NCI-H1694 treated with DMSO at 0.1 percent for 48 hours (cell line): ENCODE data around the gene TMC3.
"Not testable (repeated sequence)": the region's sequence is repeated elsewhere in the genome, so short reads cannot be mapped to it uniquely, and the experiment has no call there.

Experiments
- DNase-seq: peaks from one replicate; lab custom pipeline; 2025; lab: John Stamatoyannopoulos, UW

TMC3 gene

GRCh38 chr15:81373775-81374395, at the start of gene TMC3:
TSS of gene TMC3 (minus strand) at chr15:81374213. CDS start at chr15:81374077, 136 bp downstream.
- DNase-seq, result no peak

- DNase-seq, result no peak
Observed at GRCh38 chr15:81421461-81421860, 47.4 kb upstream of the TMC3 start.

GRCh38 chr15:81419332-81419943, 45.4 kb upstream of the TMC3 start:
- no peak for DNase-seq

- DNase-seq, result no peak
Observed at GRCh38 chr15:81418891-81419290, 44.9 kb upstream of the TMC3 start.

DNA sequence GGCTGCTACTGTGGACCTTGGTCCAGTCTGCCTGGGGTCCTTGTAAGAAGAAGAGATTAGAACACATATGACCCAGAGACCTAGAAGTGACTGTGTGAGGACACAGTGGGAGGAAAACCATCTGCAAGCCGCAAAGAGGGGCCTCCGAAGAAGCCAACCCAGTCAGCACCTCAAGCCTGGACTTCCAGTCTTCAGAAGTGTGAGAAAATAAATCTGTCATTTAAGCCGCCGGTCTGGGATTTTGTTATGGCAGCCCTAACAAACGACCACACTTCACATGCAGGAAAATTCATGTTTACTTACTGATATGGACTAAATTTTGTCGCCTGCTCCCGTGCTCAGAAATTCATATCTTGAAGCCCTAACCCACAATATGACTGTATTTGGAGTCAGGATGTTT, 44.4 kb upstream of the TMC3 start:
- DNase-seq, result no peak

DNA sequence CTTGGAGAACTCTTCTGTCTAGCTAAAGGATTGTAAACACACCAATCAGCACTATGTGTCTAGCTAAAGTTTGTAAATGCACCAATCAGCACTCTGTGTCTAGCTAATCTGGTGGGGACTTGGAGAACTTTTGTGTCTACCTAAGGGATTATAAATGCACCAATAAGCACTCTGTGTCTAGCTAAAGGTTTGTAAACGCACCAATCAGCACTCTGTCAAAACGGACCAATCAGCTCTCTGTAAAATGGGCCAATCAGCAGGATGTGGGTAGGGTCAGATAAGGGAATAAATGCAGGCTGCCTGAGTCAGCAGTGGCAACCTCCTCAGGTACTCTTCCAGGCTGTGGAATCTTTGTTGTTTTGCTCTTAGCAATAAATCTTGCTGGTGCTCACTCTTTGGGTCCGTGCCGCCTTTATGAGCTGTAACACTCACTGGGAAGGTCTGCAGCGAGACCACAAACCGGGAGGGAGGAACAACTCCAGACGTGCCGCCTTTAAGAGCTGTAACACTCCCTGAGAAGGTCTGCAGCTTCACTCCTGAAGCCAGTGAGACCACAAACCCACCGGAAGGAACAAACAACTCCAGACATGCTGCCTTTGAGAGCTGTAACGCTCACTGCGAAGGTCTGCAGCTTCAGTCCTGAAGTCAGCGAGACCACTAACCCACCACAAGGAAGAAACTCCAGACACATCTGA, 40.4 kb upstream of the TMC3 start:
- not testable (repeated sequence) for DNase-seq

- DNase-seq, result no peak
Observed at GRCh38 chr15:81413851-81414250, 39.8 kb upstream of the TMC3 start.

DNA sequence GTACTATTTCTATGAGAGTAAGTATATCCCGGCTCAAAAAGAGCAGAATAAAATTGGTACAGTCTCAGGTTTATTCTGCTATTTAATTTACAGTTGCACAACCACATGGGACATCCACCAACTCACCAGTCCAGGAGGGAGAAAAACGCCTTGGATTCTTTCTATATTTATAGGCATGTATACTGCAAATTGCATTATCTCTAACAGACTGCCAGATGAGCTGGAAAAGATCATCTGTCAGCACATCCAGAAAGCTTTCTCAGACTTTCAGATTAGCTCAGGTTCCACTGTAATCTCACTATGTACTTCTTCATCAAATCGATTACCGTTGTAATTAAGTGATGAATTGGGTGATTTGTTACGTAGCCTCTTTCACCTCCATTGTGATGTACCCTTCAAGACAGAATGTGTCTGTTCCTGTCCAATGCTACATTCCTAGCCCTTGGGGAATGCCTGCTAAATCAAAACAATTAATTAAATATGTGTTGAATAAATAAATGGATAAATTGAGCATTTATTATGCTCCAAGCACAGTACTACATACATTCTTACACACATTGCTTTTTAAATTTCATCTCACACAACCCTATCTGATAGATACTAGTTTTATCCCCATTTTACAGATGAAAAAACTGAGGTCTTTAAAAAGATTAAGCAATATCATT, 38.1 kb upstream of the TMC3 start:
- no peak for DNase-seq

- no peak for DNase-seq
Observed at GRCh38 chr15:81411051-81411450, 37.0 kb upstream of the TMC3 start.

- peak; percentile 74 for DNase-seq
Observed at GRCh38 chr15:81410318-81410753, 36.3 kb upstream of the TMC3 start.

- DNase-seq, result no peak
Observed at GRCh38 chr15:81407718-81408117, 33.7 kb upstream of the TMC3 start.

DNA sequence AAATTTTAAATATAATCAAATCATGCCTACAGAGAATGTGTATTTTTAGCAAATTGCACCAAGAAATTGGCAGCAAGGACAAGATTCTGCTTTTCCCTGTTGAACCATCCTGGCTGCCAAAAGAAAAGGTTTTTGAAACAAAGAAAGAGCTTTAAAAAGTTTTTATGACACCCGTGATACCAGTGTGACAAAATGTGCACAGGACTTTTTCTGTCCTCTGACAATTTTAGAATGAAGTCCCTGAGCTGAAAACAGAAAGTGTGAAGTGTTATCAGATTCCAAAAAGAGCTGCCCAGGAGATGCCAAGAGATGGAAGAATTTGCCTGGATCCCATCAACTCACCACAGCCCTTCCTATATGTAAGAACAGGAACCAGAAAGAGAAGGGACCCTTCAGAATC, 33.2 kb upstream of the TMC3 start:
- DNase-seq, result no peak

- peak; percentile 22 for DNase-seq
Observed at GRCh38 chr15:81400640-81401236, 26.7 kb upstream of the TMC3 start.

DNA sequence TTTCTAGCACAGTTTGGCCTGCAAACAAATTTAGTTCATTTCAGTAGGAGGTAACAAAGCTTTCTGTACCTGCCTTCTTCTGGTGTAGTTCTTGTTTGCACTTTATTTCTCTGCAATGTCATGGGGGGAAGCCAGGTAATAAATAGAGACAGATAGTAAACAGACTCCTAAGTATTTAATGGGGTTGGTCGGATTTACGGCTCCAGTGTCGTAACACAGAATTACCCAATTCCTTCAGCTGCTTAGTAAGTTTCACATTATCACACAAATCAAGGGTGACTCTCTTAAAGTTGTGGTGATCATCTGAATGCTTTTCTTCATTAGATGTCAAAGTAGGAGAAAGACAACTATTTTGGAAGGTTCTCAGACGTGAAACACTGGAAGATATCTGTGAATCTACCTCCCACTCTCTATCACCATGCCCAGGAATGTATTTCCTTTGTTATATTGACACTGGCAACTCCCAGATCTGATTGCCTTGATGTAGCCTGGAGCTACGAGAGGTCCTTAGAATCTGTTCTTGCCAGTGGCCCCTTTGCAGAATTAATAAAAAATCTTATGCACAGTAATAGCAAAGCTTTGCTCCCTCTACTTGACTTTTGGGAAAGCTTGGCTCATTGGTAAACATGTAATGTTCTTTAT, 25.0 kb upstream of the TMC3 start:
- DNase-seq, result no peak

DNA sequence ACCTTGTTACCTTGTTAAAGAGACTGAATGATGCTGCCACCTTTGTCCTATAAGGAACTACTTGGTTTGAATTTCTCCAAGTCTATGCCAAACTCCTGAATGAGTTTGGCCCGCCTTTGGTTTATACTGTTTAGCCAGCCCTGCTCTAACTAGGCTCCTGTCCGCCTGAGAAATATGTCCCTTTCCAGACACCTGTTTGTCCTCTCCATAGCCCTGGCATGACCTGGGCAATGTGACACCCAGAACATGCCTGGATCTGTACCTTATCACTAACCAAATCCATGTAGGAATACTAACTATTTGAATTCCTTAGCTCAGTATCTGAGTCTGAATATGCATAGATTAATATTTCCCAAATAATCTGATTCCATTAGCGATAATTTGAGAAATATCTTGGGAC, 24.4 kb upstream of the TMC3 start:
- DNase-seq, result no peak

- no peak for DNase-seq
Observed at GRCh38 chr15:81394603-81395002, 20.6 kb upstream of the TMC3 start.

DNA sequence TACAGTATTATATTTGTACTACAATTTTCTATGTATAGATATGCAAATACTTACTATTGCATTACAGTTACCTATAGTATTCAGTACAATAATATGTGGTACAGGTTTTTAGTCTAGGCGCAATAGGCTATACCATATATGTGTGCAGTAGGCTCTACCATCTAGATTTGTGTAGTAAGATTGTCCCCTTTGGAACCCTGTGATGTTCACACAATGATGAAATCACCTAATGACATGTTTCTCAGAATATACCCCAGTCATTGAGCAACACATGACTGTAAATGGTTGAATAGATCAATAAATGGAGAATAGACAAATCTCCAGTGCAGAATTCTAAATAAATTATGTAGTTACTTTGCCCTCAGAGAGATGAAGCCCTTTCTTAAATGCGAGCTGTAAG, 17.6 kb upstream of the TMC3 start:
- DNase-seq, result no peak

- no peak for DNase-seq
Observed at GRCh38 chr15:81388436-81388770, 14.4 kb upstream of the TMC3 start.

DNA sequence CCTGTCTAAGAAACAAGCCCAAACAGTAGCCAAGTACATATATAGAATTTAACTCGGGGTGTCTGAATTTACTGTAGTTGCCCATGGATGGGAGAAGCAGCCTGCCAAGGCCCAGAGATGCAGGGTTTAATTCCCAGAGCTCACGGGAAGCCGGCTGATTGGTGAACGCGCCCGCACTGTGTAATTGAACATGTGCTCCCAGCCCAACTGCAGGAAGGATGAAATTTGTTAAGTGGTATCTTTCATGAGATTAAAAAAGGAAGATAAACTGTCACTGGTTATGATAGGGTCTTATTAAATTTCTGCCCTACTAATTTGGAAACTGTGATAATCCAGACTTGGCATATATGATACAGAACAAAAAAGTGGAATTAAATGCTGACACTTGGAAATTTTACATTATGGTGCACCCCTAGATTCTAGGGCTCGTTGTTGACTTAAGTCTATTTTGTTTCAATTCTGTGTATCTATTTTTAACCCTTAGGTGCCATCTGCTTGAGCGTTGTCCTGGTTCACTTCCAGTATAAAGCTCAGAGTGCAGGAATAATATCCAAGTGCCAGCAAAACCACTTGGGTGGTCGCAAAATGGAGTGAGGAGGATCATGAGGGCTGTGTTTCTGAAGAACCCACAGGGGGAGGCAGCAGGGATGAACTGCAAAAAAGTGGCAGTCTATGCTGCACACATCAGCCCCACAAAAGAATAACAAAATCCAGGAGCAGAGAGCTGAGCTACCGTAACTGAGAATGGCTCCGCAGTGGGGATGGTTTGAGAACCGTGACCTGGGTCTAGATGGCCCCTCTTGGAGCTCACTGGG, 13.8 kb upstream of the TMC3 start:
- DNase-seq, result no peak

GRCh38 chr15:81386947-81387346, 12.9 kb upstream of the TMC3 start:
- DNase-seq, result no peak

DNA sequence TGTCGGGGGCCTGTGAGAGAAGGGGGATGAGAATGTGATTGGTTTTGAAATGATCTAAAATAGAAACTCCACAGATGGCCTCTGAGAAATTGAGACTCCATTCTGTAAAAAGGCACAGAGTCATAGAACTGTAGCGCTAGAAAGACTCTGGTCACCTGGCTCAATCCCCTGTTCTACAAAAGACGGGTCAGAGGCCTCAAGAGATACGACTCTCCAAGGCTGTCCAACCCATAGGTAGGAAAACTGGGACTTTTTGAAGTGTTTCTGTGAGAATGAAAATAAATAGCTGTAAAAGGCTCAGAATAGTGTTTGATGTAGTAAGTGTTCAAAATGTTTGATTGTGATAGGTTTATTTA, 11.7 kb upstream of the TMC3 start:
- DNase-seq, result no peak
